Sigmoid colon (tissue), 7 donors: ENCODE measurements around the gene MAP1LC3A. TPM values are rescaled to one million over a fixed set of nuclear protein-coding genes. Genes with fewer than 3 reads are reported as not detected.

Experiments
- DNase-seq: peaks from one replicate; pipeline ENCODE4 v3.0.0-alpha.2; 2019
- H3K27ac ChIP-seq, 4 donors: fragments of 200-600 bp; sonication (generic); one replicate each; pipeline ENCODE4 v1.5.1; 2016 to 2019; ENCODE audit warnings: mild to moderate bottlenecking in 1 of 4
- H3K27me3 ChIP-seq, 3 donors: fragments of 200-600 bp; sonication (generic); one replicate each; pipeline ENCODE4 v1.5.1; 2019; ENCODE audit warnings: mild to moderate bottlenecking in 1 of 3
- H3K36me3 ChIP-seq, 4 donors: fragments of 200-600 bp; sonication (generic); one replicate each; pipeline ENCODE4 v1.5.1; 2016 to 2019
- H3K4me1 ChIP-seq, 4 donors: fragments of 200-600 bp; sonication (generic); one replicate each; pipeline ENCODE4 v1.5.1; 2017 to 2019
- H3K4me3 ChIP-seq, 4 donors: fragments of 200-600 bp; sonication (generic); one replicate each; pipeline ENCODE4 v1.5.1; 2017 to 2019; ENCODE audit warnings: mild to moderate bottlenecking in 2 of 4, moderate library complexity in 1 of 4
- H3K9me3 ChIP-seq, 4 donors: fragments of 200-600 bp in 3 of 4; sonication (generic) in 3 of 4; one replicate each; pipeline versions ENCODE4 v1.5.1 to v1.6.1; 2013 to 2019
- EP300 ChIP-seq, 4 donors: sonication (generic); formaldehyde crosslinking; IDR thresholded peaks; one replicate each; pipeline ENCODE4 v1.6.1; 2017; ENCODE audit warnings: antibody characterized with exemption in 4 of 4
- POLR2A ChIP-seq, 2 donors: fragments of 450-650 bp; IDR thresholded peaks; one replicate each; pipeline ENCODE4 v1.6.1; 2016; ENCODE audit warnings: antibody characterized with exemption in 2 of 2, mild to moderate bottlenecking in 2 of 2, moderate library complexity in 2 of 2
- POLR2AphosphoS5 ChIP-seq, 4 donors: sonication (generic); formaldehyde crosslinking; IDR thresholded peaks; one replicate each; pipeline ENCODE4 v1.6.1; 2017; ENCODE audit warnings: antibody characterized with exemption in 4 of 4
- WGBS, 2 donors: extraction: QIAGEN DNeasy Blood & Tissue Kit; methylation state at CpG; one replicate each; pipeline ENCODE4 v1.1.7; 2013; 5-methylcytosine and 5-hydroxymethylcytosine counted together
- intact Hi-C: fragments of 100-400 bp; cut with DNase I; formaldehyde crosslinking; loops from one replicate; pipeline ENCODE4 v1.15.1; 2023
- polyA plus RNA-seq, 3 donors: library from polyadenylated mRNA; stranded (reverse); fragments of 200-250 nt; gene quantifications; one replicate each; pipeline ENCODE4 v1.2.3, GENCODE V29; 2013
- total RNA-seq, 4 donors: library from RNA; depleted of rRNA; stranded (reverse); fragments of >200 nt; gene quantifications; one replicate each; pipeline ENCODE4 v1.1.0, GENCODE V29; 2016
- TF ChIP-seq, protein P1 (sequence below), 4 experiments: fragments of 450-650 bp in 3 of 4; fragments of 200-600 bp in 1 of 4; IDR thresholded peaks; one replicate each; pipeline ENCODE4 v1.5.1; 2016 to 2019; ENCODE audit warnings: antibody characterized with exemption in 4 of 4, mild to moderate bottlenecking in 3 of 4, moderate library complexity in 2 of 4
- donor health status: healthy with polysubstance abuse.
- donor health status: Bipolar disorder and iron deficiency.
- donor health status: healthy.

Gene MAP1LC3A
- total RNA-seq (10 to 100 TPM; 51.0 to 88.1 (median 77.8) TPM), polyA plus RNA-seq (10 to 100 TPM; 45.5 to 47.9 (median 46.8) TPM)

DNA sequence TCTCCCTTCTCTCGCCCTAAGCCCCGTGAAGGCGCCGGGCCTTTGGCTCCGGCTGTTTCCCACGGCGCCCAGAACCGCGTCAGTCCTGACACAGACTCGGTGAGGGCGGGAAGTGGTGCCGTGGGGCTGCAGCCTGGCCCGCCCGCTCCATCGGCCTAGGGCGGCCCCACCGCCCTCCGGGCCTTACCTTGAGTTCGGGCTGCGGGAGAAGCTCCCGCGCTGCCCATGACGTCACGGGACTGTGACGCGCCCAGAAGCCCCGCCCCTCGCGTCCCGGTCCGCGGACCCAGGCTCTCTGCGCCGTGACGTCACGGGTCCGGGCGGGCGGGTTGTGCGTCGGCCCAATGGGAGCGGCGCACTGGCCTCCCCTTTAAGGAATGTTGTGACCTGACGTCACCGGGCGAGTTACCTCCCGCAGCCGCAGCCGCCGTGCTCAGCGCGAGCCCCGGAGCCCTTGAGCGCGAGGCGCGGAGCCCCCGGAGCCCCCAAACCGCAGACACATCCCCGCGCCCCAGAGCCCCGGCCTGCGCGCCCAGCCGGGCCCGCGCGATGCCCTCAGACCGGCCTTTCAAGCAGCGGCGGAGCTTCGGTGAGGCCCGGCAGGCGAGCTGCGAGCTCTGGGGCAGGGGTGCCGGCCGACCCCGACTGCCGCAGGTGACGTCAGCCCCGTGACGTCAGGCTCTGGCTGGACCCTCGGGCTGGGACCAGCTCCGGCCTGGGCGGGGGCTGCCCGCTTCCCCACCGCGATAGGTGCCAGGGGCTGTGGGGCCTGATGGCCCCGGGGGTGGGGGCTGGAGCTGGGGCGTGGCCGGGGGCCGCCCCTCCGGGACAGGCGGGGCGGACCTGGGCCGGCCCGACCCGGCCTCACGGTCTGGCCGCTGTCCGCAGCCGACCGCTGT lies at the start of gene MAP1LC3A:
Gene MAP1LC3A, plus strand, starts transcription at position 399 of the 899 bp plus-strand sequence. Its CDS starts 151 bp downstream, at position 550.
- TF ChIP-seq, protein P1, sequence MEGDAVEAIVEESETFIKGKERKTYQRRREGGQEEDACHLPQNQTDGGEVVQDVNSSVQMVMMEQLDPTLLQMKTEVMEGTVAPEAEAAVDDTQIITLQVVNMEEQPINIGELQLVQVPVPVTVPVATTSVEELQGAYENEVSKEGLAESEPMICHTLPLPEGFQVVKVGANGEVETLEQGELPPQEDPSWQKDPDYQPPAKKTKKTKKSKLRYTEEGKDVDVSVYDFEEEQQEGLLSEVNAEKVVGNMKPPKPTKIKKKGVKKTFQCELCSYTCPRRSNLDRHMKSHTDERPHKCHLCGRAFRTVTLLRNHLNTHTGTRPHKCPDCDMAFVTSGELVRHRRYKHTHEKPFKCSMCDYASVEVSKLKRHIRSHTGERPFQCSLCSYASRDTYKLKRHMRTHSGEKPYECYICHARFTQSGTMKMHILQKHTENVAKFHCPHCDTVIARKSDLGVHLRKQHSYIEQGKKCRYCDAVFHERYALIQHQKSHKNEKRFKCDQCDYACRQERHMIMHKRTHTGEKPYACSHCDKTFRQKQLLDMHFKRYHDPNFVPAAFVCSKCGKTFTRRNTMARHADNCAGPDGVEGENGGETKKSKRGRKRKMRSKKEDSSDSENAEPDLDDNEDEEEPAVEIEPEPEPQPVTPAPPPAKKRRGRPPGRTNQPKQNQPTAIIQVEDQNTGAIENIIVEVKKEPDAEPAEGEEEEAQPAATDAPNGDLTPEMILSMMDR (IDR thresholded peaks at IDR 0.05) = no peak
- TF ChIP-seq POLR2AphosphoS5 (IDR thresholded peaks at IDR 0.05) (peak; percentile 81 to 90 (median 88)), POLR2A (IDR thresholded peaks at IDR 0.05) (peak in 1 of 2 donors; percentile 5)
- Histone ChIP-seq H3K9me3 (no peaks in the 10 kb centered on the region), H3K27me3 (no peaks in the 10 kb centered on the region), H3K4me1 (peaks cover 0 to 20% (median 12%) of the 10 kb centered on the region in 4 donors), H3K4me3 (peak within 1 kb of the TSS; percentile 70 to 94 (median 86)), H3K27ac (peak within 1 kb of the TSS; percentile 93 to 98 (median 96)), H3K36me3 (no peaks in the 10 kb centered on the region)
- intact Hi-C loops = loop anchor here (1.0 to 2.0 kb wide), 3 partner anchors 32 to 146 kb away; partner anchors contain the start of genes DYNLRB1 and TP53INP2
- DNase-seq = peak; percentile 99
- 6 to 10% methylated on average over 103 of the region's 103 CpGs for WGBS, 2 donors

DNA sequence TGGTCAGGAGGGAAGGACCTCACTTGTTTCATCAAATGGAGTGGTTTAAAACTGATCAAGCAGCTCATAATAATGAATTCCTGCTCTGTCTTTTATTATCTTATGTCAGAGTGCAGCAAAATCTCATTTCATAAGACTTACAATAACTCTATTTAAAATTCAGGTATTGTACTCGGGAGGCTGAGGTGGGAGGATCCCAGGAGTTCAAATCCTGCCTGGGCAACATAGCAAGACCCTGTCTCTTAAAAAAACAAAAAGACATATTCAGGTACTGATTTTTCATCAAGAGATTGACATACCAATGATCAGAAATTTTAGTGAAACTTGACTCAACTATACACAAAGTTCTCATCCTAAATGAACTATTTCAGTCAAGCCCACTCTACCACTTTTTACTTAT lies 47.9 kb upstream of the MAP1LC3A start:
- H3K27me3 ChIP-seq = no peaks in the 10 kb centered on the region
- H3K4me1 ChIP-seq = peaks cover 0 to 11% (median 7%) of the 10 kb centered on the region in 4 donors
- H3K27ac ChIP-seq = no peak overlapping the region
- intact Hi-C loops = no loop called here
- DNase-seq = no peak
- WGBS, 2 donors = 96 to 98% methylated on average over 1 of the region's 1 CpG
- peaks cover 4 to 51% (median 10%) of the 10 kb centered on the region in 4 donors for H3K36me3 ChIP-seq
- H3K4me3 ChIP-seq = no peak overlapping the region
- no peaks in the 10 kb centered on the region for H3K9me3 ChIP-seq
- TF ChIP-seq POLR2A (IDR thresholded peaks at IDR 0.05) (no peak), EP300 (IDR thresholded peaks at IDR 0.05) (no peak), POLR2AphosphoS5 (IDR thresholded peaks at IDR 0.05) (no peak)
- TF ChIP-seq, protein P1 (IDR thresholded peaks at IDR 0.05) = no peak

DNA sequence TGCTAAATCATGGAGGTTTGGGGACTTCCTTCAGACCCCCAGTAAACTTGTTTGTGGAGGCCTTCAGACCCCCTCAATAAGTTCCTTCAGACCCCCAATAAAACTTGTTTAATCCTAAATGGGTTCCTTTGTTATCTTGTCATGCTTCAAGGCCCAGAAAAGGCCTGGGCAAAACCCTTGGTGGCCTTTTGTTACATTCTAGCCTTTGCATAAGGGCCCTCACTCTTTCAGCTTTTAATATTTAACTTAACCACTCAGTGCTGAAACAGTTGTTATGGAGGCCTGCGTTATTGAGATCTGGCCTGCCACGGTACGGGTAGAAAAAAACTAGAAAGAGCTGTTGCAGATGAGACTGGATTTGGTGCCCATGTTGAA lies 46.6 kb upstream of the MAP1LC3A start:
- TF ChIP-seq POLR2A (IDR thresholded peaks at IDR 0.05) (no peak), EP300 (IDR thresholded peaks at IDR 0.05) (no peak), POLR2AphosphoS5 (IDR thresholded peaks at IDR 0.05) (no peak)
- TF ChIP-seq, protein P1 (IDR thresholded peaks at IDR 0.05) = no peak
- 50 to 79% methylated on average over 3 of the region's 3 CpGs for WGBS, 2 donors
- H3K27ac ChIP-seq = no peak overlapping the region

DNA sequence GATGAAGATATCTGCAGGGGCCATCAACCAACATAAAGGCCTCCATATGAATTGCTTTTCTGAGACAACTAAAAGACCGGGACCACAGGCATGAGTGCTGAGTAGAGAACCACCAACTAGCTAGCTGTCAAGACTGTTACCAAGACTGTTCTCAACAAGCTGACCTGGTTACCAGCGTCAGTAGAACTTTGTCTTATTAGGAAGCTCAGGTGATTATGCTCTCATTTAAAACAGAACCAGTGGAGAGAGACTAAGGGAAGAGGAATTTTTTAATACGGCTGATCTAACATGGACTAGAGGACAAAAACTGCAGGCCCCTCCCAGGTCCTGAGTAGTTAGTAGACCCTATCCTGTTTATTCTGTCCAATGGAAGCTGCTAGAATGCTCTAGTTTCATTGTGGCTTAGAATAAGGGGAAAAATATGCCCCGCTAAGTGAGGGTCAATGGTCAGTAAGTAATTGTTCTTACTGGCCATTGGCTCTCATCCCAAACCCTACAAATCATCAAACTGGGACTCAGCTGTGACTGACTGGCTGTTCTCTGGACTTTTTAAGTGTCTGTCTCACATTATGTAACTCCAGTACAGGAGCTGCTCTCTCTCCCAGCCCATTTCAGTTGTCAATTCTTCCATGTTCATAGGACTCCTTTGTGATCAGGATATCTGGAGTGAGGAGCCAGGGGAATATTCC lies 46.1 kb upstream of the MAP1LC3A start:
- peaks cover 0 to 21% (median 15%) of the 10 kb centered on the region in 4 donors for H3K4me1 ChIP-seq
- H3K4me3 ChIP-seq = no peak overlapping the region
- 86 to 89% methylated on average over 4 of the region's 4 CpGs for WGBS, 2 donors
- H3K27me3 ChIP-seq = no peaks in the 10 kb centered on the region
- intact Hi-C loops = no loop called here
- TF ChIP-seq EP300 (IDR thresholded peaks at IDR 0.05) (no peak), POLR2A (IDR thresholded peaks at IDR 0.05) (no peak), POLR2AphosphoS5 (IDR thresholded peaks at IDR 0.05) (no peak)
- TF ChIP-seq, protein P1 (IDR thresholded peaks at IDR 0.05) = no peak
- no peaks in the 10 kb centered on the region for H3K9me3 ChIP-seq
- H3K36me3 ChIP-seq = peaks cover 4 to 37% (median 8%) of the 10 kb centered on the region in 4 donors
- DNase-seq = no peak
- no peak overlapping the region for H3K27ac ChIP-seq

More for the DNA sequence above, 46.6 kb upstream of the MAP1LC3A start:
- no peaks in the 10 kb centered on the region for H3K27me3 ChIP-seq
- DNase-seq = no peak
- H3K9me3 ChIP-seq = no peaks in the 10 kb centered on the region
- H3K4me1 ChIP-seq = peaks cover 0 to 16% (median 9%) of the 10 kb centered on the region in 4 donors
- intact Hi-C loops = no loop called here
- H3K36me3 ChIP-seq = peaks cover 4 to 38% (median 8%) of the 10 kb centered on the region in 4 donors
- H3K4me3 ChIP-seq = no peak overlapping the region
